HG02642 (cell line): ENCODE results near the gene ASTL.
"Not testable (repeated sequence)": the region's sequence is repeated elsewhere in the genome, so short reads cannot be mapped to it uniquely, and the experiment has no call there.

Experiments
- ATAC-seq: cut with Tn5 transposase; IDR thresholded peaks from one replicate; pipeline ENCODE4 v1.9.1; 2021; ENCODE audit warnings: mild to moderate bottlenecking; ENCODE audit not compliant: unreplicated experiment, poor library complexity

Gene ASTL

DNA sequence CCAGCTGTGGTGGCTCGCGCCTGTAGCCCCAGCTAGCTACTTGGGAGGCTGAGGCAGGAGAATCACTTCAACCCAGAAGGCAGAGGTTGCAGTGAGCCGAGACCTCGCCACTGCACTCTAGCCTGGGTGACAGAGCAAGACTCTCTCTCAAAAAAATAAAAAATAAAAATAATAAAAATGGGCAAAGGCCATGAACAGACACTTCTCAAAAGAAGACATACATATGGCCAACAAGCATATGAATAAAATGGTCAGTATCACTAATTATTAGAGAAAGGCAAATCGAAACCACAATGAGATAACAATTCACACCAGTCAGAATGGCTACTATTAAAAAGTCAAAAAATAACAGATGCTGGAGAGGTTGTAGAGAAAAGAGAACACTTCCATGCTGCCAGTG, 22.1 kb upstream of the ASTL start:
- ATAC-seq: not testable (repeated sequence)

- no peak for ATAC-seq
Observed at GRCh38 chr2:96159084-96159830, 21.0 kb upstream of the ASTL start.

DNA sequence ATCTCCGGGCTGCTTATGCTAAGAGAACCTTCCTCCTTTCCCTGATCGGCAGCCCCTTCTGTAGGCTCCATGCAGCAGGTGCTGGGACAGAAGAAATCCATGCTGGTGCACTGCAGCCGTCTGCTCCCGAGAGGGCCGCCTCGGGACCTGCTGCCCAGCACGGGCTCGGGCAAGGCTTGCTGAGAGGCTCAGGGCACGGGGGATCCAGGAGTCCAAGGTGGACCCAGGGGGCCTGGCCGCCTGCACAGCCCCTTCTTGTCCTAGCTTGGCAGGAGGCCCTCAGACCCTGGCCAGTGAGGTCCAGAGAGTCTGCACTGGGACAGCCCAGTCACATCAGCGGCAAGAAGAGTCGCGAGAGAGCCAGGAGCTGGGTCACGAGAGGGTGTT, 20.2 kb upstream of the ASTL start:
- no peak for ATAC-seq

- ATAC-seq: peak; percentile 67
Observed at GRCh38 chr2:96157649-96158553, 19.6 kb upstream of the ASTL start.

DNA sequence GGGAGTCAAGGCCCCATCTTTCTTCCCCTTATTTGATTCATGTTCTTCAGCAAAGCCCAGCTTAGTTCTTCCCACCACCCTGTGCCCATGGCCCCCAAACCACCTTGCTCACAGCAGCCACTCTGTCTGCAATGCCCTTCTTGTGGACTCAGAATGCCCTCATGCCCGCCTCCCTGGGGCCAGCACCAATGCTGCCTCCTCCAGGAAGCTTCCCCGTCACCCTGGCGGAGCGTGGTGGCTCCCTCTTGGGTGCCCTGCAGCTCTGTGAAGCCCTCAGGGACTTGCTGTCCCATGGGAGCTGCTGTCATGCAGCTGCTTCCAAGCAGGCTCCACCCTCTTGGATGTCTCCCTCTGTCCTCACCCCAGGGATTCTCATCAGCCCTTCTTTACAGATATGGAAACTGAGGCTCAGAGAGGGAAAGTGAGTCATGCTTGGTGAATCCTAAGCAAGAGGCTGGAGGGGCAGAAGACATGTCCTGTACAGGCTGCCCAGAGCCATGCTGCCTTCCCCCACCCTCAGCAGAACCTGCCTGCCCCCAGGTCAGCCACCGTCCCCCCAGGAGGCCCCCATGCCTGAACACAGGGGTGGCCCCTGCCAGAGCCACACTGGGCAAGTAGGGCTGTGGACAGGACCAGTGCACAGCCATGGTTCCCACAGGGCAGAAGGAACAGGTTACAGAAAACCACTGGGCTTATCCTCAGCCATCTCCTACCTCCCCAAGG, 18.8 kb upstream of the ASTL start:
- peak; percentile 41 for ATAC-seq

DNA sequence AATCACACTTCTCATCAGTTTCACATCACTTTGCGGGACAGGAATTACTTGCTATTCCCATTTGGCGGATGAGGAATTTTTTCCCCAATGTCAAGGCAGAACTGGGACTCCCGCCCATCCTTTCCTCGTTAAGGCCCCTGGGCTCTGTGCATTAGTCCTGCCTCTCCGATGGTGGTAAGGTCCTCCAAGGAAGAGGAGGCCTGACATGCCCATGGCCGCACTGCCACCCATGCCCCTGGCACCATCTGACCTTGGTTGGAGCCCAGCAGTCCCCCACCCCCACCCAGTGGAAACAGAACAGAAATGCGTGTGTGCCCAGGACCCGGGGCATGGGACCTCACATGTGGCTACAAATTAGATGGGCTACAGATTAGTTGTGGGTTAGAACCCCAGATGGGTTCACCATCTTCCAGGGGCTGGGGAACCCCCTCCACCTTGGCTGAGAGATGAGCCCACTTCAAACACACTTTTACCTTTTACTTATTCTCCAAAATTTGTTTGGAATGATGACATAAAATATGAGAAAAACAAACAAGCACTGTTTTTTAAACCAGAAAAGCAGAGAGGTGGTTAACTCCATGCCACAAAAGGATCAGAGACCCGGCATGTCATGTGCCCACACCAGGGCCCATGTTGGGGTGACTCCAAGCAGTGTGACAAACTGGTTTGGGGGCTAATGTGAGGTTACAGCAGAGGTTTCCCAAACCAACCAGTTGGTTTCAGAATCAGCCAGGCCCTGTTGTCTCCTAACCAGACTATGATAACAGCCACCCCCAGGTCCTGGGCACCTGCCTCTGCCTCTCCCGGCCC, 17.9 kb upstream of the ASTL start:
- ATAC-seq: no peak

DNA sequence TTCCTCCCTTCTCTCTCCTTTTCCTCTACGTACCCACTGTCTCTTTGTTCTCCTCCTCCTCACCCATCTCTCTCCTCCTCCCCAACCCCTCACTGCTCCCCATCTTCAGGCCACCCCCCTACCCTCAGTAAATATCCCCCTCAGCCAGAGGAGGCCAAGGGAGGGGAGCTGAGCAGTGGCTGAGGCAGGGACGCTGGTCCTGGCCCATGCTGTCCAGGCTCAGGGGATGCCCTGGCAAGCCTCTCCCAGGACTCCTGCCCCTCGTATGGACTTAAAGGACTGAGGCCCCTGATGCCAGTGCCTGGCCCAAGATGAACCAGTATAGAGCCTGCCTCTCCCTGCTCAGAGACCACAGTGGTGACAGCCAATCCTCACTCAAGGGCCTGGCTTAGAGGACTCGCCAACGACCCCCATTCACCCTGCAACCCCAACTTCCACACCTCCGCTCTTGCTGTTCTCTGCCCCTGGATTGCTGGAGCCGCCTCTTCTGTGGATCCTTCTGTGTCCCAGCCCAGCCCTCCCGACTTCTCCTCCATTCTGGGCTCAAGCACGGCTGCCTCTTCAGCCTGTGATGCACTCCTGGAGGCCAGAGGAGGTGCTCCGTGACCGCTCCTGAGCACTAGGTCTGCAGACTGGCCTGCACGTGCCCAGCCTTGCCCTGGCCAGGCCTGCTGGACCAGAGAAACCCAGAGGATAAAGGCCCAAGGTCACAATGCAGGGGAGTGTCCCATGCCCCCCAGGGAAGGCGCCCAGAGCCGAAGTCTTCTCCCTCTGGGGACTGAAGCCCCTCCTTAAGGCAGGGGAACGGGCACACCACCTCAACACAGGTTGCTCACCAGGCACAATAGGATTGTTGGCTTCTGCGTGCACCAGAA, 16.4 kb upstream of the ASTL start:
- ATAC-seq: no peak

- ATAC-seq: no peak
Observed at GRCh38 chr2:96153991-96154431, 15.7 kb upstream of the ASTL start.

- no peak for ATAC-seq
Observed at GRCh38 chr2:96153291-96153713, 15.0 kb upstream of the ASTL start.

DNA sequence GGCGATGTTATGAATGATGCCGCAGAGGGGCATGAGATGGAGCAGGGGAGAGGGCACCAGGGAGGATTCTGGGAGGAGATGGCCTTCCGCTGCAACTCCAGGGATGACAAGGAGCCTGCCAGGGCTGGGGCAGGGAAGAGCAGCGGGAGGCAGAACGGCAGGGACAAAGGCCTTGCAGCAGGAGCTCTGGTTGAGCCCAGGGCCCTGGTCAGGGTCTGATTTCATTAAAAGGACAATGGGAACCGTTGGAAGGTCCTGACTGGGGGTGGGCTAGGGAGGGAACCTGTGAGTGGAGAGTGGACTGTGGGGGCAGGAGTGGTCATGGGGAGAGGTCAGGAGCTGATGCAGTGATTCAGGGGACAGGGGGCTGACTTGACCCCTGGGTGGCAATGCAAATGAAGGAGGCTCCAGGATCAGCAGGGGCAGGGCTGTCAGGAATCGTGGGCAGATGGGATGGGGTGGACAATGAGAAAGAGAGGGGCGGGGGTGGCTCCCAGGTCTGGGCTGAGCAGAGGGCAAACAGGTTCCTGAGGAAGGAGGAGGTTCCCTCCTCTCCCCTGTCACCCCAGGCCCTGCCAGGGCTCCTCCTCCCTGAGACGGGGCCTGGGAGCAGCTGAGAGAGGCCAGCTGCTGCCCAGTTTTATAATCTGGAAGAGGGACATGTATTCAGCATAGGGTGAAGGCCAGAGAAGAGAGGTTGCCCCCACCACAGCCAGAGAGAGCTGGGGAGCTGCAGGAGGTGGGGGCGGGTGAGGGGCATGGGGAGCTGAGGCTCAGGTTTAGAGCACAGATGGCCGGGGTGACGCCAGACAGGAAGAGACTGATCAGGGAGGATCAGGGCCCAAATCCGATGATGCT, 14.2 kb upstream of the ASTL start:
- no peak for ATAC-seq

GRCh38 chr2:96151595-96152303, 13.4 kb upstream of the ASTL start:
- ATAC-seq: no peak

DNA sequence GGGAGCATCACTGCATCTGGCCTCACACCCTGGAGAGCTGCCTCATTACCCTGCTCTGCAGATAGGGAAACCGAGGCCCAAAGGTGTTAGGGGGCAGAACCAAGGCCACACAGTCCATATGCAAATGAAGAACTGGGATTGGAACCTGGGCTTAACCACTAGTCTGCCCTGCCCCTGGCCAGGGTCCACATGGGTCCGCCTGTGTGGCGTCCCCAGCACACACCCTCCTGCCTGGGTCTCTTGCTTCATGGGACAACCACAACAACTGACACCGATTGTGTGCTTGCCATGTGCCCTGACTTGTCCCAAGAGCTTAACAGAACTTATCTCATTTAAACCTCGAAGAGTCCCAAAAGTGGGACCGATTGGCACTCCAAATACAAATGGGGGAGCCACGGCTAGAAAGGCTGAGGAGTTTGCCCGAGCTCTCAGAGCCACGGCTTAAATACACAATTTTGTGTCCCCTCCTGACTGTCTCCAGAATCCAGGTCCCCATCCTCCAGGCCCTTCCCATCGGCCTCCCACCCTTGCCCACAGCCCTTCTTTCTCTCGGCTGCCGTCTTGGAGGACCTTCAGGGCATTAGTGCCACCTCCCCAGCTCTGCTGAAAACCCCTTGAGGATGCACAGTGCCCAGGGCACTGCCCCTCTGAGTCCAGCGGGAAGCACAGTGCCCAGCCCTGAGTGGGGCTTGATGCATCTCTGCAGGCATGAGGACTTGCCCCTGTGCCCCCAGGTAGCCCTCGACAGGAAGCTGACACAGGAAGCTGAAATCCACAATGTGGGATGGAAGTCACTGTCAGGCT, 12.7 kb upstream of the ASTL start:
- no peak for ATAC-seq

DNA sequence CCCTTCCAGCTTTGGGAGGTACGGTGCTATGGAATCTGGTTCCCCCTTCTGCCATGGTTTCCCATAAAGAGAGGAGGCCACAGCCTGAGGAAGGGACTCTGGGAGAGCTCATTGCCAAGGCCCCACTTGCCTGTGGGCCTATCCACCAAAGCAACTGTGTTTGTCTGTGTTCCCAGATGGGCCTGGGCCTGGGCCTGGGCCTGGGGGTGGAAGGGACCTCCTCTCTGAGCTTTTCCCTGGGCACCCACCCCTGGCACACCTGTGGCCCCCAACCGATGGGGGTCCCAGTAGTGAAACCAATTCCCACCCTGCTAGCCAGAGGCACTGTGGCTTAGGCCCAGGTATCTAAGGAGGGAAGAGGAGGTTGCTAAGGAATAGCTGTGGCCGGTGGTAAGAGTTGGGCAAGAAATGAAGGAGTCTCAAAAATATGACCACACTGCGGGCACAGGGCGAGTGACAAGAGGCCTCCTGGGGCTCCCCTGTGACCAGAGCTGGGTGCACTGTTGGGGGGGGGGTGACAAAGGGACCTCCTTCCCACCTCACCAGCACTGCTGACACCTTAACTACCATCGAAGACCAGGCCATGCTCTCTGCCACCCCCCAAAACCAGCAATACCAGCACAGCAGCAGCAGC, 11.8 kb upstream of the ASTL start:
- no peak for ATAC-seq

- peak; percentile 27 for ATAC-seq
Observed at GRCh38 chr2:96148410-96149217, 10.3 kb upstream of the ASTL start.

- no peak for ATAC-seq
Observed at GRCh38 chr2:96147593-96148201, 9.4 kb upstream of the ASTL start.
